ENCODE measurements around the gene ANP32A. TPM values are rescaled to one million over a fixed set of nuclear protein-coding genes. Genes with fewer than 3 reads are reported as not detected.

Gene ANP32A
- total RNA-seq, 2 donors from 2014 or later = 52.6 to 70.8 TPM

GRCh38 chr15:68843425-68844311, 23.0 kb upstream of the ANP32A start:
- H3K27ac ChIP-seq = no peak overlapping the region
- DNase-seq (ENCODE audit: low spot score) = no peak
- no peaks in the 10 kb centered on the region for H3K4me1 ChIP-seq (replicated peaks)
- H3K9me3 ChIP-seq = no peaks in the 10 kb centered on the region
- intact Hi-C loops (cut with DNase I) = no loop called here
- WGBS = 6% methylated on average over 31 of the region's 32 CpGs
- TF ChIP-seq CTCF (IDR thresholded peaks at IDR 0.05) = no peak
- peak overlapping the region in 1 of 2 donors; percentile 12 for H3K4me3 ChIP-seq
- H3K36me3 ChIP-seq = no peaks in the 10 kb centered on the region
- peaks cover 8% of the 10 kb centered on the region for H3K27me3 ChIP-seq (replicated peaks; ENCODE audit: insufficient read depth)

DNA sequence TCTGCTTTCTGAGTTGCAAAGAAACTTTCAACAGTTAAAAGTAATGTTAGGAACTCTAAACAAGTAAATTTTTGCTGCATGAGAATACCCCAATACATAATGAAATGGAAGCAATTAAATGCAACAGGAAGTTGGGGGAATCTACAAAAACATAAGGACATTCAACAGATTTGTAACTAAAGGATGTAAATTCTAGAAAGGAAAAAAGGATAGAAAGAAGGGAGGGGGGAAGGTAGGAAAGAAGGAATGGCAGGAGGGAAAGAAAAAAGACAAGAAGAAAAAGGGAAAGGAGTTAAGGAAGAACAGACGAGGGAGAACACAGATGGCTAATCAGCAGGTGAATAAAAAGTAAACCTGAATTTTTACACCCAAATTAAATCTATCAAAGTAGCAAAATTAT, 22.3 kb upstream of the ANP32A start:
- no peak overlapping the region for H3K27ac ChIP-seq
- DNase-seq (ENCODE audit: low spot score) = no peak
- H3K36me3 ChIP-seq = no peaks in the 10 kb centered on the region
- 77% methylated on average over 1 of the region's 1 CpG for WGBS
- peaks cover 8% of the 10 kb centered on the region for H3K27me3 ChIP-seq (replicated peaks; ENCODE audit: insufficient read depth)
- intact Hi-C loops (cut with DNase I) = no loop called here
- H3K4me1 ChIP-seq (replicated peaks) = no peaks in the 10 kb centered on the region
- no peak overlapping the region for H3K4me3 ChIP-seq
- TF ChIP-seq POLR2A (IDR thresholded peaks at IDR 0.05) (no peak), POLR2AphosphoS5 (IDR thresholded peaks at IDR 0.05) (no peak), CTCF (IDR thresholded peaks at IDR 0.05) (no peak)
- H3K9me3 ChIP-seq = no peaks in the 10 kb centered on the region

DNA sequence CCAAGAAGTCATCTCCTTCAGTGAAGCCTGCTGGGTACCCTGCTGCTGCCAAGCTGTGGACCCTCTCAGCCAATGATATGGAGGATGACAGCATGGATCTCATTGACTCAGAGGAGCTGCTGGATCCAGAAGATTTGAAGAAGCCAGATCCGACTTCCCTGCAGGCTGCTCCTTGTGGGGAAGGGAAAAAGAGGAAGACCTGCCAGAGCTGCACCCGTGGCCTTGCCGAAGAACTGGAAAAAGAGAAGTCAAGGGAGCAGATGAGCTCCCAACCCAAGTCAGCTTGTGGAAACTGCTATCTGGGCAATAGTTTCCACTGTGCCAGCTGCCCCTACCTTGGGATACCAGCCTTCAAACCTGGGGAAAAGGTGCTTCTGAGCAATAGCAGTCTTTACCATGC, 13.7 kb upstream of the ANP32A start:
- no peaks in the 10 kb centered on the region for H3K27me3 ChIP-seq (replicated peaks; ENCODE audit: insufficient read depth)
- WGBS = 58% methylated on average over 3 of the region's 3 CpGs
- H3K9me3 ChIP-seq = no peaks in the 10 kb centered on the region
- DNase-seq (ENCODE audit: low spot score) = no peak
- no peaks in the 10 kb centered on the region for H3K4me1 ChIP-seq (replicated peaks)
- intact Hi-C loops (cut with DNase I) = no loop called here
- H3K27ac ChIP-seq = no peak overlapping the region
- no peaks in the 10 kb centered on the region for H3K36me3 ChIP-seq
- H3K4me3 ChIP-seq = no peak overlapping the region
- TF ChIP-seq POLR2A (IDR thresholded peaks at IDR 0.05) (no peak), POLR2AphosphoS5 (IDR thresholded peaks at IDR 0.05) (no peak), CTCF (IDR thresholded peaks at IDR 0.05) (no peak)

DNA sequence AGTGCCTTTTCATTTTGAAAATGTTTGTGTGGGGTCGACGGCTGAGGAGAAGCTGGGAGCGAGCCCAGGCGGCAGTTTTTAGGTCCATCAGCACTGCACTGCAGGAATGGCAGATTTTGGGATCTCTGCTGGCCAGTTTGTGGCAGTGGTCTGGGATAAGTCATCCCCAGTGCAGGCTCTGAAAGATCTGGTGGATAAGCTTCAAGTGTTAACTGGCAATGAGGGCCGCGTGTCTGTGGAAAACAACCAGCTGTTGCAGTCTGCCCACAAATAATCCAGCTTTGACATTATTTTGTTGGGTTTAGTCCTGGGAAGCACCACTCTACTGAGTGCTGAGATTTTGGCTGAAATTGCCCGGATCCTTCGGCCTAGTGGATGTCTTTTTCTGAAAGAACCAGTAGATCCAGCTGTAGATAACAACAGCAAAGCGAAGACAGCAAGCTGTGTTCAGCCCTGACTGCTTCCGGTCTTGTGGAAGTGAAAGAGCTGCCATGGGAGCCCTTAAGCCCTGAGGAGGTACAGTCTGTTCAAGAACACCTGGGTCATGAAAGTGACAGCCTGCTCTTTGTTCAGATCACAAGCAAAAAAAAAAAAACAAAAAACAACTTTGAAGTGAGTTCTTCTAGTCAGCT, 13.1 kb upstream of the ANP32A start:
- Histone ChIP-seq H3K27me3 (replicated peaks; ENCODE audit: insufficient read depth) (no peaks in the 10 kb centered on the region), H3K9me3 (no peaks in the 10 kb centered on the region), H3K36me3 (no peaks in the 10 kb centered on the region), H3K4me1 (replicated peaks) (no peaks in the 10 kb centered on the region), H3K27ac (no peak overlapping the region), H3K4me3 (no peak overlapping the region)
- no peak for TF ChIP-seq CTCF (IDR thresholded peaks at IDR 0.05)
- no peak for TF ChIP-seq POLR2AphosphoS5 (IDR thresholded peaks at IDR 0.05)
- TF ChIP-seq POLR2A (IDR thresholded peaks at IDR 0.05) = no peak
- DNase-seq (ENCODE audit: low spot score) = no peak
- 36% methylated on average over 10 of the region's 10 CpGs for WGBS
- intact Hi-C loops (cut with DNase I) = no loop called here
